Bronchus fibroblast of lung (primary cell): Measurements from ENCODE around the gene GPR21. TPM values are rescaled to one million over a fixed set of nuclear protein-coding genes. Genes with fewer than 3 reads are reported as not detected.

ENCODE experiments used
- total RNA-seq: library from RNA; depleted of rRNA; stranded (reverse); fragments of >200 nt; gene quantifications from 2 replicates; pipeline ENCODE4 v1.2.3, GENCODE V29; 2015

GPR21 gene
- total RNA-seq, result not detected in 2 replicates

GRCh38 chr9:123033352-123033751, at the start of gene GPR21:
TSS of gene GPR21 (plus strand) at chr9:123033667. CDS start at chr9:123034567, 900 bp downstream.

Other genes with a start within 250 kb of the GPR21 start
- gene OR5C1, start 244.7 kb upstream of the GPR21 start, total RNA-seq, result not detected in 2 replicates
- not detected in 2 replicates for gene OR1K1, start 233.5 kb upstream of the GPR21 start, total RNA-seq
- gene PDCL, start 205.1 kb upstream of the GPR21 start, total RNA-seq, result 15.5 and 18.2 TPM in 2 replicates
- 16.1 and 17.8 TPM in 2 replicates for gene RC3H2, start 128.3 kb upstream of the GPR21 start, total RNA-seq
- gene ZBTB6, start 120.3 kb upstream of the GPR21 start, total RNA-seq, result 3.7 and 4.4 TPM in 2 replicates
- gene ZBTB26, start 102.2 kb upstream of the GPR21 start, total RNA-seq, result 2.2 and 2.5 TPM in 2 replicates
- 7.6 TPM in 2 replicates for gene RABGAP1, start 92.6 kb upstream of the GPR21 start, total RNA-seq
- gene STRBP, start 234.9 kb downstream of the GPR21 start, total RNA-seq, result 2.4 and 3.4 TPM in 2 replicates